Neural cell (in vitro differentiated cells): ENCODE measurements around the gene TMEM208. TPM values are rescaled to one million over a fixed set of nuclear protein-coding genes. Genes with fewer than 3 reads are reported as not detected.

Experiments used
- H2AFZ ChIP-seq: fragments of 200-600, 300-800 bp; sonication (generic), shearing (Covaris generic); 2 replicates; pipeline ENCODE4 v1.6.0; 2014; ENCODE audit warnings: low read depth, mild to moderate bottlenecking, antibody characterized with exemption, low read length, moderate library complexity
- H3F3A ChIP-seq: fragments of 200-600 bp; shearing (Covaris generic); 2 replicates; pipeline ENCODE4 v1.6.1; 2016; ENCODE audit warnings: mild to moderate bottlenecking, moderate library complexity, mixed read lengths, antibody characterized with exemption, low read length; ENCODE audit not compliant: insufficient read depth, poor library complexity, severe bottlenecking
- H3K27ac ChIP-seq: fragments of 200-600, 300-800 bp; sonication (generic), shearing (Covaris generic); 2 replicates; pipeline ENCODE4 v1.5.1; 2014; ENCODE audit warnings: mild to moderate bottlenecking, low read length, moderate library complexity
- H3K27me3 ChIP-seq: fragments of 300-800, 200-600 bp; sonication (generic), shearing (Covaris generic); 2 replicates; pipeline ENCODE4 v1.6.0; 2014; ENCODE audit warnings: mild to moderate bottlenecking, low read depth, low read length, moderate library complexity; ENCODE audit not compliant: insufficient read depth
- H3K36me3 ChIP-seq: fragments of 300-800, 200-600 bp; sonication (generic), shearing (Covaris generic); 2 replicates; pipeline ENCODE4 v1.5.1; 2014; ENCODE audit warnings: mild to moderate bottlenecking, antibody characterized with exemption, low read length, moderate library complexity; ENCODE audit not compliant: insufficient read depth
- H3K4me2 ChIP-seq: fragments of 300-800, 200-600 bp; sonication (generic), shearing (Covaris generic); 2 replicates; pipeline ENCODE4 v1.6.0; 2014; ENCODE audit warnings: mild to moderate bottlenecking, low read length
- H3K4me3 ChIP-seq: fragments of 300-800, 200-600 bp; sonication (generic), shearing (Covaris generic); 2 replicates; pipeline ENCODE4 v1.5.1; 2014; ENCODE audit warnings: mild to moderate bottlenecking, low read length, moderate library complexity
- H3K79me2 ChIP-seq: fragments of 200-600 bp; shearing (Covaris generic); replicated peaks from 2 replicates; pipeline ENCODE4 v1.6.0; 2014; ENCODE audit warnings: mild to moderate bottlenecking, low read length, moderate library complexity; ENCODE audit not compliant: insufficient read depth
- H3K9ac ChIP-seq: fragments of 300-800, 200-600 bp; sonication (generic), shearing (Covaris generic); 2 replicates; pipeline ENCODE4 v1.6.1; 2016; ENCODE audit warnings: mild to moderate bottlenecking, low read length, mixed read lengths
- H3K9me2 ChIP-seq: fragments of 200-600 bp; shearing (Covaris generic); 2 replicates; pipeline ENCODE4 v1.6.1; 2016; ENCODE audit warnings: mild to moderate bottlenecking, low read length, mixed read lengths; ENCODE audit not compliant: insufficient read depth
- H3K9me3 ChIP-seq: fragments of 200-600, 300-800 bp; sonication (generic), shearing (Covaris generic); 2 replicates; pipeline ENCODE4 v1.6.1; 2016; ENCODE audit warnings: mild to moderate bottlenecking, mixed run types, low read length, moderate library complexity, mixed read lengths
- H4K20me1 ChIP-seq: fragments of 200-600 bp; shearing (Covaris generic); 2 replicates; pipeline ENCODE4 v1.6.1; 2016; ENCODE audit warnings: mild to moderate bottlenecking, mixed run types; ENCODE audit not compliant: insufficient read depth
- EP300 ChIP-seq: fragments of 450-650 bp; conservative IDR thresholded peaks from 2 replicates; pipeline ENCODE4 v1.6.1; 2014; ENCODE audit warnings: antibody characterized with exemption, mild to moderate bottlenecking, moderate library complexity; ENCODE audit not compliant: poor library complexity, severe bottlenecking
- EZH2 ChIP-seq: fragments of 200-600, 300-800 bp; shearing (Covaris generic), sonication (generic); IDR thresholded peaks from 2 replicates; pipeline ENCODE4 v1.6.1; 2014; ENCODE audit warnings: antibody characterized with exemption, low read length, borderline replicate concordance, mild to moderate bottlenecking; ENCODE audit not compliant: insufficient read depth, poor library complexity, severe bottlenecking
- MXI1 ChIP-seq: fragments of 450-650 bp; conservative IDR thresholded peaks from 2 replicates; pipeline ENCODE4 v1.6.1; 2014; ENCODE audit warnings: antibody characterized with exemption, mild to moderate bottlenecking; ENCODE audit not compliant: poor library complexity, severe bottlenecking
- POLR2AphosphoS5 ChIP-seq: IDR thresholded peaks from 2 replicates; pipeline ENCODE4 v1.6.1; 2012
- RAD21 ChIP-seq: fragments of 450-650 bp; conservative IDR thresholded peaks from 2 replicates; pipeline ENCODE4 v1.6.1; 2014; ENCODE audit warnings: antibody characterized with exemption, mild to moderate bottlenecking, moderate library complexity
- REST ChIP-seq: IDR thresholded peaks from 2 replicates; pipeline ENCODE4 v1.6.1; 2012; ENCODE audit warnings: borderline replicate concordance
- SMC3 ChIP-seq: fragments of 450-650 bp; conservative IDR thresholded peaks from 2 replicates; pipeline ENCODE4 v1.6.1; 2014; ENCODE audit warnings: antibody characterized with exemption, mild to moderate bottlenecking, moderate library complexity; ENCODE audit not compliant: poor library complexity
- TAF1 ChIP-seq: IDR thresholded peaks from 2 replicates; pipeline ENCODE4 v1.6.1; 2012; ENCODE audit warnings: low read depth
- polyA plus RNA-seq: library from polyadenylated mRNA; depleted of rRNA; stranded (reverse); fragments of >200 nt; gene quantifications from 2 replicates; pipeline ENCODE4 v1.2.3, GENCODE V29; 2014
- TF ChIP-seq, protein P1 (sequence below): fragments of 450-650 bp; IDR thresholded peaks from 2 replicates; pipeline ENCODE4 v1.5.1; 2014; ENCODE audit warnings: antibody characterized with exemption, mild to moderate bottlenecking, moderate library complexity; ENCODE audit not compliant: poor library complexity, severe bottlenecking

The TMEM208 gene
- polyA plus RNA-seq, 1 donor from 2014 or later: 53.5 TPM

GRCh38 chr16:67245186-67245585 lies 18.3 kb downstream of the TMEM208 start:
- no peaks in the 10 kb centered on the region for H3K9me3 ChIP-seq
- H2AFZ ChIP-seq: no peak overlapping the region
- H3K9ac ChIP-seq: no peak overlapping the region
- no peak overlapping the region for H3K4me3 ChIP-seq
- H3K27ac ChIP-seq: no peak overlapping the region
- no peaks in the 10 kb centered on the region for H3K36me3 ChIP-seq
- TF ChIP-seq, protein P1, sequence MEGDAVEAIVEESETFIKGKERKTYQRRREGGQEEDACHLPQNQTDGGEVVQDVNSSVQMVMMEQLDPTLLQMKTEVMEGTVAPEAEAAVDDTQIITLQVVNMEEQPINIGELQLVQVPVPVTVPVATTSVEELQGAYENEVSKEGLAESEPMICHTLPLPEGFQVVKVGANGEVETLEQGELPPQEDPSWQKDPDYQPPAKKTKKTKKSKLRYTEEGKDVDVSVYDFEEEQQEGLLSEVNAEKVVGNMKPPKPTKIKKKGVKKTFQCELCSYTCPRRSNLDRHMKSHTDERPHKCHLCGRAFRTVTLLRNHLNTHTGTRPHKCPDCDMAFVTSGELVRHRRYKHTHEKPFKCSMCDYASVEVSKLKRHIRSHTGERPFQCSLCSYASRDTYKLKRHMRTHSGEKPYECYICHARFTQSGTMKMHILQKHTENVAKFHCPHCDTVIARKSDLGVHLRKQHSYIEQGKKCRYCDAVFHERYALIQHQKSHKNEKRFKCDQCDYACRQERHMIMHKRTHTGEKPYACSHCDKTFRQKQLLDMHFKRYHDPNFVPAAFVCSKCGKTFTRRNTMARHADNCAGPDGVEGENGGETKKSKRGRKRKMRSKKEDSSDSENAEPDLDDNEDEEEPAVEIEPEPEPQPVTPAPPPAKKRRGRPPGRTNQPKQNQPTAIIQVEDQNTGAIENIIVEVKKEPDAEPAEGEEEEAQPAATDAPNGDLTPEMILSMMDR: no peak
- TF ChIP-seq REST: no peak
- TF ChIP-seq TAF1: no peak
- TF ChIP-seq RAD21: no peak
- TF ChIP-seq POLR2AphosphoS5: no peak
- no peak for TF ChIP-seq MXI1
- TF ChIP-seq EZH2: no peak
- no peak for TF ChIP-seq SMC3
- no peaks in the 10 kb centered on the region for H3K79me2 ChIP-seq
- no peak overlapping the region for H3K4me2 ChIP-seq
- no peaks in the 10 kb centered on the region for H4K20me1 ChIP-seq
- H3K27me3 ChIP-seq: peaks cover 44% of the 10 kb centered on the region
- no peaks in the 10 kb centered on the region for H3F3A ChIP-seq
- no peaks in the 10 kb centered on the region for H3K9me2 ChIP-seq

GRCh38 chr16:67245674-67246080 lies 18.7 kb downstream of the TMEM208 start:
- no peak overlapping the region for H3K9ac ChIP-seq

More at GRCh38 chr16:67245674-67246080, 18.7 kb downstream of the TMEM208 start:
- Histone ChIP-seq H2AFZ (no peak overlapping the region), H3K27me3 (peaks cover 49% of the 10 kb centered on the region), H3F3A (no peaks in the 10 kb centered on the region), H3K4me3 (peak overlapping the region; percentile 70), H3K9me2 (no peaks in the 10 kb centered on the region), H3K9me3 (no peaks in the 10 kb centered on the region), H3K79me2 (no peaks in the 10 kb centered on the region), H3K4me2 (no peak overlapping the region), H3K36me3 (no peaks in the 10 kb centered on the region), H4K20me1 (no peaks in the 10 kb centered on the region), H3K27ac (no peak overlapping the region)
- TF ChIP-seq EP300 (no peak), RAD21 (no peak), POLR2AphosphoS5 (no peak), REST (no peak), SMC3 (no peak), EZH2 (no peak), TAF1 (no peak), MXI1 (no peak)
- TF ChIP-seq, protein P1: no peak
